ENCODE results near the gene SDHAF4.

DNA sequence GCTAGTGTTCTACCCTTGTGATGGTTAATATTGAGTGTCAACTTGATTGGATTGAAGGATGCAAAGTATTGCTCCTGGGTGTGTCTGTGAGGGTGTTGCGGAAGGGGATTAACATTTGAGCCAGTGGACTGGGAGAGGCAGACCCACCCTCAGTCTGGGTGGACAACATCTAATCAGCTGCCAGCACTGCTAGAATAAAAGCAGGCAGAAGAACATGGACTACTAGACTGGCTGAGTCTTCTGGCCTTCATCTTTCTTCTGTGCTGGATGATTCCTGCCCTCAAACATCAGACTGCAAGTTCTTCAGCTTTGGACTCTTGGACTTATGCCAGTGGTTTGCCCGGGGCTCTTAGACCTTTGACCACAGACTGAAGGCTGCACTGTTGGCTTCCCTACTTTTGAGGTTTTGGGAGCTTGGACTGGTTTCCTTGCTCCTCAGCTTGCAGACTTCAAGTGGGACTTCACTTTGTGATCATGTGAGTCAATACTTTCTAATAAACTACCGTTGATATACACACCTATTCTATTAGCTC is 50.1 kb downstream of the SDHAF4 start:
- TF ChIP-seq CTCF (IDR thresholded peaks at IDR 0.05): no peak
- TF ChIP-seq POLR2A (IDR thresholded peaks at IDR 0.05): no peak

All from esophagus squamous epithelium (tissue), 4 donors.